Measurements from ENCODE around the gene ZNF420.
"Not testable (repeated sequence)": the region's sequence is repeated elsewhere in the genome, so short reads cannot be mapped to it uniquely, and the experiment has no call there.

The ZNF420 gene

DNA sequence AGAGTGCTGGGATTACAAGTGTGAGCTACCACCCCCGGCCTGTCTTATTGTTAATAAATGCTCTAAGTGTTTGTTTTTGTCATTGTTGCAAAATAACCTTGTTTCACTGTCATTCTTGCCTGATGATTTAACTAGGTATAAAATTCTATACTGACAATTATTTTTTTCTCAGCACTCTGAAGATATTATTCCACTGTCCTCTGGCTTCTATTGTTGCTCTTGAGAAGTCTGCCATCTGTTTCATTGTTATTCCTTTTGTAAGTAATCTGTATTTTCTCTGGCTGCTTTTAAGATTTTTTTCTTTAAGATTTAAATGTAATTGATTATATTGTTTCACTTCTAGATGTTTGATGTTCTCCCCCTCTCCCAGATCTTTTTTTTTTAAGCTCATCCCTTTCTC is 17.6 kb downstream of the ZNF420 start:
- Histone ChIP-seq H3K27me3 (ENCODE audit: insufficient read depth, low read length) (no peaks in the 10 kb centered on the region), H3K9ac (ENCODE audit: low read length) (no peak overlapping the region), H3K36me3 (ENCODE audit: insufficient read depth, low read length) (peaks cover 99% of the 10 kb centered on the region), H3K4me1 (ENCODE audit: insufficient read depth, low read length, severe bottlenecking) (no peaks in the 10 kb centered on the region), H3F3A (ENCODE audit: insufficient read depth, low read length) (no peaks in the 10 kb centered on the region), H3K9me2 (ENCODE audit: low read depth, low read length) (no peaks in the 10 kb centered on the region), H3K27ac (ENCODE audit: low read depth, low read length, poor library complexity, severe bottlenecking) (no peak overlapping the region), H3K4me3 (ENCODE audit: low read depth, low read length, poor library complexity, severe bottlenecking) (no peak overlapping the region), H3K79me2 (ENCODE audit: insufficient read depth, low read length) (no peaks in the 10 kb centered on the region), H3K4me2 (ENCODE audit: low read length) (no peak overlapping the region), H4K20me1 (ENCODE audit: insufficient read depth, low read length) (no peaks in the 10 kb centered on the region), H2AFZ (ENCODE audit: low read length) (no peak overlapping the region), H3K9me3 (ENCODE audit: low read length) (0 out of 2 replicates have a peak, but pooled peaks cover 9% of the 10 kb centered on the region)
- TF ChIP-seq CTCF (IDR thresholded peaks at IDR 0.05; ENCODE audit: low read length) (no peak), EZH2 (IDR thresholded peaks at IDR 0.05; ENCODE audit: borderline replicate concordance, low read length) (no peak)

- H3K9ac ChIP-seq (ENCODE audit: low read length): no peak overlapping the region
- H3K4me3 ChIP-seq (ENCODE audit: low read depth, low read length, poor library complexity, severe bottlenecking): no peak overlapping the region
- no peaks in the 10 kb centered on the region for H3F3A ChIP-seq (ENCODE audit: insufficient read depth, low read length)
- no peaks in the 10 kb centered on the region for H3K79me2 ChIP-seq (ENCODE audit: insufficient read depth, low read length)
- no peak overlapping the region for H3K27ac ChIP-seq (ENCODE audit: low read depth, low read length, poor library complexity, severe bottlenecking)
- H4K20me1 ChIP-seq (ENCODE audit: insufficient read depth, low read length): no peaks in the 10 kb centered on the region
- H3K9me2 ChIP-seq (ENCODE audit: low read depth, low read length): no peaks in the 10 kb centered on the region
- H3K4me2 ChIP-seq (ENCODE audit: low read length): no peak overlapping the region
- H3K4me1 ChIP-seq (ENCODE audit: insufficient read depth, low read length, severe bottlenecking): no peaks in the 10 kb centered on the region
- peaks cover 98% of the 10 kb centered on the region for H3K36me3 ChIP-seq (ENCODE audit: insufficient read depth, low read length)
- no peaks in the 10 kb centered on the region for H3K27me3 ChIP-seq (ENCODE audit: insufficient read depth, low read length)
- TF ChIP-seq EZH2 (IDR thresholded peaks at IDR 0.05; ENCODE audit: borderline replicate concordance, low read length) (no peak), CTCF (IDR thresholded peaks at IDR 0.05; ENCODE audit: low read length) (no peak)
- no peak overlapping the region for H2AFZ ChIP-seq (ENCODE audit: low read length)
- peaks cover 13% of the 10 kb centered on the region for H3K9me3 ChIP-seq (ENCODE audit: low read length)
These were observed 20.3 kb downstream of the ZNF420 start for GRCh38 chr19:37098570-37098969.

DNA sequence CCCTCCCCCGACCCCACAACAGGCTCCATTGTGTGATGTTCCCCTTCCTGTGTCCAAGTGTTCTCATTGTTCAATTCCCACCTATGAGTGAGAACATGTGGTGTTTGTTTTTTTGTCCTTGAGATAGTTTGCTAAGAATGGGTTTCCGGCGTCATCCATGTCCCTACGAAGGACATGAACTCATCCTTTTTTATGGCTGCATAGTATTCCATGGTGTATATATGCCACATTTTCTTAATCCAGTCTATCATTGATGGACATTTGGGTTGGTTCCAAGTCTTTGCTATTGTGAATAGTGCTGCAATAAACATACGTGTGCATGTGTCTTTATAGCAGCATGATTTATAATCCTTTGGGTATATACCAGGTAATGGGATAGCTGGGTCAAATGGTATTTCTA is 25.9 kb downstream of the ZNF420 start:
- not testable (repeated sequence) for H4K20me1 ChIP-seq (ENCODE audit: insufficient read depth, low read length); H3K9me2 ChIP-seq (ENCODE audit: low read depth, low read length); H3K4me1 ChIP-seq (ENCODE audit: insufficient read depth, low read length, severe bottlenecking); H2AFZ ChIP-seq (ENCODE audit: low read length); H3K9ac ChIP-seq (ENCODE audit: low read length); H3K27me3 ChIP-seq (ENCODE audit: insufficient read depth, low read length); H3K4me2 ChIP-seq (ENCODE audit: low read length); H3K79me2 ChIP-seq (ENCODE audit: insufficient read depth, low read length); H3K27ac ChIP-seq (ENCODE audit: low read depth, low read length, poor library complexity, severe bottlenecking); H3F3A ChIP-seq (ENCODE audit: insufficient read depth, low read length); H3K4me3 ChIP-seq (ENCODE audit: low read depth, low read length, poor library complexity, severe bottlenecking)
- H3K36me3 ChIP-seq (ENCODE audit: insufficient read depth, low read length): peaks cover 75% of the 10 kb centered on the region
- peaks cover 10% of the 10 kb centered on the region for H3K9me3 ChIP-seq (ENCODE audit: low read length)

DNA sequence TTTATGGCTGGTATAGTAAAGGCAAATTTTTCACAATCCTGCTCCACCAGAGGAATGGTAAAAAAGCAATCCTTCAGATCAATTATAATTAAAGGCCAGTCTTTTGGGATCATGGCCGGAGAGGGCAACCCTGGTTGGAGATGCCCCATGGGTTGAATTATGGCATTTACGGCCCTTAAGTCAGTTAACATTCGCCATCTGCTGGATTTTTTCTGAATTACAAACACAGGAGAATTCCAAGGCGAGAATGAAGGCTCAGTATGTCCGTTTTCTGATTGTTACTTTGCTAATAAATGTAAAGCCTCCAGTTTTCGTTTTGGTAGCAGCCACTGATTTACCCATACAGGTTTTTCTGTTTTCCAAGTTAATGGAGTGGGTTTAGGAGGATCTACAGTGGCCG is 33.5 kb downstream of the ZNF420 start:
- H3K4me2 ChIP-seq (ENCODE audit: low read length); H3K4me1 ChIP-seq (ENCODE audit: insufficient read depth, low read length, severe bottlenecking); H2AFZ ChIP-seq (ENCODE audit: low read length); H3K4me3 ChIP-seq (ENCODE audit: low read depth, low read length, poor library complexity, severe bottlenecking); H3K79me2 ChIP-seq (ENCODE audit: insufficient read depth, low read length); H3K27ac ChIP-seq (ENCODE audit: low read depth, low read length, poor library complexity, severe bottlenecking); H3K9me3 ChIP-seq (ENCODE audit: low read length); H3K27me3 ChIP-seq (ENCODE audit: insufficient read depth, low read length); H4K20me1 ChIP-seq (ENCODE audit: insufficient read depth, low read length); H3F3A ChIP-seq (ENCODE audit: insufficient read depth, low read length); H3K9me2 ChIP-seq (ENCODE audit: low read depth, low read length); H3K9ac ChIP-seq (ENCODE audit: low read length): not testable (repeated sequence)
- TF ChIP-seq CTCF (IDR thresholded peaks at IDR 0.05; ENCODE audit: low read length): peak; percentile 48
- H3K36me3 ChIP-seq (ENCODE audit: insufficient read depth, low read length): peaks cover 72% of the 10 kb centered on the region

Measured in OCI-LY1 (cell line).